ENCODE results near the gene FADS3. TPM values are rescaled to one million over a fixed set of nuclear protein-coding genes. Genes with fewer than 3 reads are reported as not detected.

The FADS3 gene
- total RNA-seq, 1 donor from 2014 or later: 13.5 TPM

DNA sequence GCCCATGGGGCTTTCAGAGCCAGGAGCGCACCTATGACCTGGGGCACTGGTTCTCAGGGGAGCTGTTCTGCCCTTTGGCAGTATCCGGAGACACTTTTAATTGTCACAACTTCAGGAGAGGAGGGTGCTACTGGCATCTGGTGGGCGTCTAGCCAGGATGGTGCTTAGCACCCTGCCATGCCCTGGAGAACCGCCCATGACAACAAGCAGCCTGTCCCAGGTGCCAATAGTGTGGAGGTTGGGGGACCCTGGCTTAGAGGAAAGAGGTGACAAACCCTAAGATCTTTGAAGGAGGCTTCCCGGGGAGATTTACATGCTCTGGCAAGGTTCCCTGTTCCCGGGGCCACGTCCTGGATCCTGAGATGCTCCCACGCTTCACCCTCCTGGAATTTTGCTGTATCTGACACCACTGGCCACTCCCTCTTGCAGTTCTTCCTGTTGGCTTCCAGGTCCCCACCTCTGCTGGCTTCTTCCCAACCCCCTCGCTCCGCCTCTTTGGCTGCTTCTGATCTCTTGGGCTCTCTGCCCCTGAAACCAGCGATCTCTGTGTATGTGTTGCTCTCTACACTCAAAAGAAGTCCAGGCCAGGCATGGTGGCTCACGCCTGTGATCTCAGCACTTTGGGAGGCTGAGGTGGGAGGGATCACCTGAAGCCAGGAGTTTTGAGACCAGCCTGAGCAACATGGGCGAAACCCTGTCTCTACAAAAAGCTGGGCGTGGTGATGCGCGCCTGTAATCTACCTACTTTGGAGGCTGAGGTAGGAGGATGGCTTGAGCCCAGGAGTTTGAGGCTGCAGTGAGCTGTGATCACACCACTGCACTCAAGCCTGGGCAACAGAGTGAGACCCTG, 31.1 kb downstream of the FADS3 start:
- no peak overlapping the region for H3K27ac Mint-ChIP-seq
- peaks cover 50% of the 10 kb centered on the region for H3K36me3 Mint-ChIP-seq (ENCODE audit: low read depth)
- no peak overlapping the region for H3K4me3 Mint-ChIP-seq
- H3K27me3 Mint-ChIP-seq: no peaks in the 10 kb centered on the region
- no peaks in the 10 kb centered on the region for H3K4me1 Mint-ChIP-seq
- H3K9me3 Mint-ChIP-seq: no peaks in the 10 kb centered on the region
- no peak for DNase-seq
- intact Hi-C loops (cut with micrococcal nuclease): no loop called here

DNA sequence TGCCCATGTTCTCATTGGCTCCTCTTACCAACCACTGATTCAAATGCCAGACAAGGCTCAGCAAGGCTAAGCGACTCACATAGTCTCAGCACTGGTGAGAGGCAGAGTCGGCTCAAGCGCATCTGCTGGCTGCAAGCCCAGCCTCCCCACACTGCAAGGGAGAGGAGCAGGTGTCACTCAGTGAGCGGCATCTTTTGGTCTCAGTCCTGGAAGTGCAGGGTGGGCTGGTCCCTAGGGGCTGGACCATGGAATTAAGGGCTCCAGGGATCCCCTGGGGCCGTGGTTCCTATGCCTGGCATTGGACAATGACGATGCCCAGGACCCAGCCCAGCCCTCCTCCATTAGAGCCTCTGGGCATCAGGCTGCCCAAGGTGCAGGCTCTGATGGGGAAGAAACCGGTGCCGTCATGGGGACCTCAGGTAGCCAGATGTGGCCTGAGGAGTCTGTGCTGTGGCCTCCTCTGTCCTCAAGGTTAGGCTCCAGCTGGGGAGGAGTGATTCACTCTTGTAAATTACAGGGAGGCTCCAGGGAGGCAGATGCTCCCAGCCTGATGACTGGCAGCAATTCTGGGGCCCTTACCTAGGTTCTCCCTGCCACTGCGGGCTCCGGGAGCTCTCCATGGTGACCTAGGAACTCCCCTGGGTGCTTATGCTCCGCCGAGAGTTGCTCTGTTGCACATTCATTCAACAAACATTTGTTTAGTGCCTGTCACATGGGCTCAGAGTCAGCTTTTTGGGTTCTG, 35.2 kb downstream of the FADS3 start:
- H3K27ac Mint-ChIP-seq: no peak overlapping the region
- no peaks in the 10 kb centered on the region for H3K9me3 Mint-ChIP-seq
- H3K27me3 Mint-ChIP-seq: no peaks in the 10 kb centered on the region
- intact Hi-C loops (cut with micrococcal nuclease): no loop called here
- H3K36me3 Mint-ChIP-seq (ENCODE audit: low read depth): peaks cover 47% of the 10 kb centered on the region
- DNase-seq: no peak
- H3K4me1 Mint-ChIP-seq: no peaks in the 10 kb centered on the region
- H3K4me3 Mint-ChIP-seq: no peak overlapping the region

DNA sequence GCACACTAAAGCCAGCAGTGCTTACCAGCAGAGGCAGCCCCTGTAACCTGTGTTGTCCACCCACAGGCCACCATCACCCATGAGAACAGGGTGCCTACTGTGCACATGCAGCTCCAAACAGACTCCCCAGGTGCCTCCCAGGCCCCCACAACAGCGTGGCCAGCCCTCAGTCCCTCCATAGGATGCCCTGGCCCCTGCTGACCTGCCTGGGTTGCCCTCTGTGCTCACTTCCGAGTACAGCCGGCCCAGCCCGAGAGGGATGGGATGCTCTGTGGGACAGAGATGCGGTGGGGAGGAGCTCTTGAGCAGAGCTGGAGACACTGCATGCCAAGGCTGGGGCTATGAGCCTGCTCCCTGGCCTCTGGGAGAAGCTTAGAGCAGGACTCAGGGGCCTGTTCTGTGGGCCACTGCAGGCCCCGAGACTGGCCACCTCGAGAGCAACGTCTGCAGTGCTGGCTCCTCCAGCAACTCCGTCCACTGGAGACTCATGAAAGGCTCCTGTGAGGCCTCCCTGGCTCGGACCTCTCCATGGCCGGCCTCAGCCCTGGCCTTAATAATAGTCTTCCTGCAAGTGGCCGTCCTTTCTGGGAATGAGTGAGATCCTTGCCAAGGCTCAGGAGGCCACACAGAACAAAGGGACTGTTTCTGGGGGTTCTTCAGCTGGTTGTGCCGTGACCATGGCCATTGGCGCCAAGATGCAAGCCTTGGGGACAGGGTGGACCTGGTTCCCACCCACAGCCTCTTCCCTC, 36.2 kb downstream of the FADS3 start:
- Mint-ChIP-seq H3K4me3 (no peak overlapping the region), H3K9me3 (no peaks in the 10 kb centered on the region), H3K36me3 (ENCODE audit: low read depth) (peaks cover 46% of the 10 kb centered on the region), H3K4me1 (no peaks in the 10 kb centered on the region), H3K27me3 (no peaks in the 10 kb centered on the region), H3K27ac (no peak overlapping the region)
- no peak for DNase-seq
- intact Hi-C loops (cut with micrococcal nuclease): no loop called here

DNA sequence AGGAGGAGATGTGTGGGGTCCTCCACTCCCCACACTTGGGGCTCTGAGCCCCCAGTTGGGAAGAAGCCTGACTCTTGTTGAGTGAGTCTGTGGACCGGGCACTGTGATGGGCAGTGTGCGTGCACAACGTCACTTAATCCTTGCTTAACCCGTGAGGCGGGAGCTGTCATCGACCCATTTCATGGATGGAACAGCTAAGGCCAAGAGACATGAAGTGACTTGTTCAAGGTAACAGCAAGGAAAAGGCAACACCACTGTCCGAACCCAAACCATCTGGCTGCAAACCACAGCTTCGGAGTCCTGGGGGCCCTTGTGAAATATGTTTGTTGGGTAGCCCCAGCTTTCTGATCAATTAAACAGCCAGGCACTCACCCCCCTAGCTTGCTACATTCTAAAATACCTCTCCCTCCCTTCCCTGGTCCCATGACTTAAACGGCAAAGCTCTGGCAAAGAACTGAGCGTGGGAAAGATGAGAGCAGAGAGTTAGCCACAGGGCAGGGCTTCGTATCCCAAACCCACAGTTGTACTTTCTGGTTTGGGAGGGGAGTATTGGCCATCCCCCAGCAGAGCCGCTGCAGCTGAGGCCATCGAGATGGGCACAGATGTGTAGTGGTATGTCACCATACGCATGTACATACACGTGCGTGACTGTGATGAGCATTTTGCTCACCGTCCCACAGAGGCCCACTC, 37.0 kb downstream of the FADS3 start:
- H3K4me1 Mint-ChIP-seq: no peaks in the 10 kb centered on the region
- intact Hi-C loops (cut with micrococcal nuclease): no loop called here
- no peaks in the 10 kb centered on the region for H3K9me3 Mint-ChIP-seq
- no peak overlapping the region for H3K27ac Mint-ChIP-seq
- peaks cover 45% of the 10 kb centered on the region for H3K36me3 Mint-ChIP-seq (ENCODE audit: low read depth)
- no peak for DNase-seq
- no peak overlapping the region for H3K4me3 Mint-ChIP-seq
- no peaks in the 10 kb centered on the region for H3K27me3 Mint-ChIP-seq

DNA sequence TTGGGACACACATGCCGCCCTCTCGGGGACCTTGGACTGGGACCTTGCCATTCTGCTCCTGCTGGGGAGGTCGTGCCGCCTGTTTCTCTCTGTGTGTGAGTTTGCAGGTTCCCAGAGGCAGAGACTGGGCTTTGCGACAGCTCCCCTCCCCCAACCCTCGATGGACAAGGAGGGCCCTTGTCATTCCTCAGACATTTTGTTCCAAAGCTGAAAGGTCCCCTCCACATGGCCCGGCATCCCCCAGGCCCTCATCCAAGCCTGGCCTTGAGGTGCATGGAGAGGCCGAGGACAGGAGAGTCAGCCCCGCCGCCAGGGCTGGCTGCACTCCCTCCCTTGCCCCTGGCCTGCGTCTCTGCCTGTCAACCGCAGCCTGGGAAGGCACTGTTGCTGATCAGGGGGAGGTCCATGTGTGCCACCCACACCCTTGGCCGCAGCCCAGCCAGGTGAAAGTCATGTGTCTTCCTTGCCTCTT, 37.6 kb downstream of the FADS3 start:
- Mint-ChIP-seq H3K4me1 (no peaks in the 10 kb centered on the region), H3K27me3 (no peaks in the 10 kb centered on the region), H3K27ac (no peak overlapping the region), H3K4me3 (no peak overlapping the region), H3K9me3 (no peaks in the 10 kb centered on the region), H3K36me3 (ENCODE audit: low read depth) (peaks cover 39% of the 10 kb centered on the region)
- intact Hi-C loops (cut with micrococcal nuclease): no loop called here
- no peak for DNase-seq

DNA sequence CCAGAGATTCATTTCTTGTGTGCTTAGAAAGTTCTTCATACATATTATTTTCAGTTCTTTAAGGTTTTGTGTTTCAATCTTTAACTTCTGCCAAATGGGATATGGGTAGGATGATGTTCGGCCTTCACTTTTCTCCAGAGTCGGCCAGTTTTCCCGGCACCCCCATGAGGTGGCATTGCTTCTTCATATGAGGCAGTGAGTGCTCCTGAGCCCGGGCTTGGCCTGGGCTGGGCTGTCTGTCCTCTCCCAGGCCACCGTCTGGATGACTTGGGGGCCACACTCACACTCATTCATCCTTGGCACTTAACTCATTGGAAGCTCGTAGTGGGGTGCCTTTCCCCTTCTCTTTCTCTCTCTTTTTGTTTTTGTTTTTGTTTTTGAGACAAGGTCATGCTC, 39.4 kb downstream of the FADS3 start:
- Mint-ChIP-seq H3K36me3 (ENCODE audit: low read depth) (peaks cover 55% of the 10 kb centered on the region), H3K27me3 (no peaks in the 10 kb centered on the region), H3K27ac (no peak overlapping the region), H3K9me3 (no peaks in the 10 kb centered on the region), H3K4me3 (no peak overlapping the region), H3K4me1 (no peaks in the 10 kb centered on the region)
- intact Hi-C loops (cut with micrococcal nuclease): no loop called here
- no peak for DNase-seq

DNA sequence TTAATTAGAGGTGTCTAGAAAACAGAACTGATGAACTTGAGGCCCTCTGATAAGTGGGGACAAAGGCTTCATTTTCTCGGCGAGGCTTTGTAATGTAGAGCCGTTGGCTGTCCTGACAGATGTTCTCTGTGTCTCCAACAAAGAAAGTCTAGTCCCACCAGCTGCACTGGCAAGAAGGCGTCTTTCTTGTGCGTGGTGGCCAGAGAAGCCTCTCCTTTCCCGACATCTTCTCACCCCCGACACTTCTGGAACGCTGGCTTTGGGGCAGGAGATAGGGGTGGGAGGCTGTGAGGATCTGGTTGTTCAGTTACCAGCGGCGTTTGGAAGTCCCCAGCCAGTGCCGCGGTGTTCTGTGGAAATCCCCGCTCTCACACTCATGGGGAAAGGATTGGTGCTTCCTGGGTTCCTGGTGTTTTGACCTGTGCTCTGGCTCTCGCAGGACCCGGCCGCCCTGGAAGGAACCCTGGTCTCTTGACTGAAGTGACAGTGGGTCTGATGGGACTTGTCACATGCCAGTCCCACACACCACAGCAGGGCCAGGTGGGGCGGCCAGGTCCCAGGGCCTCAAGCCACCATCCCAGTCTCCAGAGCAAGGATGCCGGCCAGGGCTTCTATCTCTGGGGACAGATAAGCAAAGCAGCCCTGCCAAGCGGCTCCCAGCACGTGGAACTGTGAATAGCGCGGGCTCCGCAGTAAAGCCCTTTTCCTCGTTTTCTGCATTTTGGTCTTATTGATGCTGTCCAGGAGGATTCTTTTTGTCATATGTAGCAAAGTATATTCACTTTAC, 40.0 kb downstream of the FADS3 start:
- Mint-ChIP-seq H3K27me3 (no peaks in the 10 kb centered on the region), H3K4me1 (no peaks in the 10 kb centered on the region), H3K4me3 (no peak overlapping the region), H3K36me3 (ENCODE audit: low read depth) (peaks cover 56% of the 10 kb centered on the region), H3K27ac (no peak overlapping the region), H3K9me3 (no peaks in the 10 kb centered on the region)
- DNase-seq: no peak
- intact Hi-C loops (cut with micrococcal nuclease): no loop called here

DNA sequence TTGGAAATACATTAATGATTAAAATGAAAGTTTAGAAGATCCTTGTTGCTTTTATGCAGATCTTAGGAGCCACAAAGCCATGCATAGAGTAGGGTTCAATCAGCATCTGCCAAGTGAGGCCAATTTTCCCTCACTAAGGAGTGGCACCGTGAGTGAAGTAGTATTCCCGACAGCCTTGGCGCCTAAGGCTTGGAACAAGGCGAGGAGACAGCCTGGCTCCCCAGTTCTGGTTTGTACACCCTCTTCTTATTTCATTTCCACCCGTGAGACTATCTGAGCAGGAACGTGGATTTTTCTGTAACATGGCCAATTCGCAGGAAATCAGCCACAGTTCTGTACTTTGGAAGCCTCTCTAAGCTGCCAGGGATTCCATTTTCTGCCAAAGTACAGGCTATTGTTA, 40.7 kb downstream of the FADS3 start:
- H3K27ac Mint-ChIP-seq: no peak overlapping the region
- no peaks in the 10 kb centered on the region for H3K9me3 Mint-ChIP-seq
- DNase-seq: no peak
- intact Hi-C loops (cut with micrococcal nuclease): no loop called here
- no peaks in the 10 kb centered on the region for H3K27me3 Mint-ChIP-seq
- H3K4me1 Mint-ChIP-seq: no peaks in the 10 kb centered on the region
- no peak overlapping the region for H3K4me3 Mint-ChIP-seq
- peaks cover 61% of the 10 kb centered on the region for H3K36me3 Mint-ChIP-seq (ENCODE audit: low read depth)

DNA sequence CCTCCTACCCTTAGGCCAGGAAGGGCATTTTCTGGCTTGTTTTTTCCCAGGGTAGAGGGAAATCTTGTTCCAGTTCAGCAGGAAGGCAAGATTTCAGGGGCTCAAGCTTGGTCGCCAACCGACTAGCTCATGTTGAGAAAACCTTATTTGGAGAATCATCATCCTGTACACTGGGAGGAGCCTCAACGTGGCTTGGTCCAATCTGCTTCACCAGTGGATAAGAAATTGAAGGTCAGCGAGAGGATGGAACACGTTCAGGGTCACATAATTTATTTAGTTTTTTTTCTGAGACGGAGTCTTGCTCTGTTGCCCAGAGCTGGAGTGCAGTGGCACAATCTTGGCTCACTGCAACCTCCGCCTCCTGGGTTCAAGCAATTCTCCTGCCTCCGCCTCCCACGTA, 42.7 kb downstream of the FADS3 start:
- intact Hi-C loops (cut with micrococcal nuclease): no loop called here
- peak overlapping the region; percentile 48 for H3K27ac Mint-ChIP-seq

DNA sequence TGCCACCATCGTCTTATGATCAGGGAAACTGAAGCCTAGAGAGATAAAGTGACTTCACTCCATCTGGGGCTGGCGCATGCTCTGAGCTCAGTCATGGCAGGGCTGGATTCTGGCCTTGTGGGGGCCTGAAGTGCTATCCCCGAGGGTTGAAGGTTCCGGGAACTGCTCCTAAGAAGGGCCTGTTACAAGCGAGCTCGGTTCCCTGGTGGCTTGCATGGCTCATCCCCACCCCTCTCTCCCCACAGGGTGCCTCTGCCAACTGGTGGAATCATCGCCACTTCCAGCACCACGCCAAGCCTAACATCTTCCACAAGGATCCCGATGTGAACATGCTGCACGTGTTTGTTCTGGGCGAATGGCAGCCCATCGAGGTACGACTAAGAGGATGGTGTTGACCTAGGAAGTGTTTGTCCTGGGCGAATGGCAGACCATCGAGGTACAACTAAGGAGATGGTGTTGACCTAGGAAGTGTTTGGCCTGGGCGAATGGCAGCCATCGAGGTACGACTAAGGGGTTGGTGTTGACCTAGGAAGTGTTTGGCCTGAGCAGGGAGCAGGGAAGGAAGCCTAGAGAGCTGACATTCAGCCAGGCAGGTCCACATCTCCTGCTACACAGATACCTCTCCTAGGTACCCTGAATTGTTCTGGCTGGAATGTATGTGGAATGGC, 43.3 kb downstream of the FADS3 start:
- Mint-ChIP-seq H3K27me3 (no peaks in the 10 kb centered on the region), H3K27ac (peak overlapping the region; percentile 45), H3K9me3 (no peaks in the 10 kb centered on the region), H3K4me1 (no peaks in the 10 kb centered on the region), H3K4me3 (no peak overlapping the region), H3K36me3 (ENCODE audit: low read depth) (peaks cover 59% of the 10 kb centered on the region)
- no peak for DNase-seq
- intact Hi-C loops (cut with micrococcal nuclease): no loop called here

More for the DNA sequence above, 42.7 kb downstream of the FADS3 start:
- H3K27me3 Mint-ChIP-seq: no peaks in the 10 kb centered on the region
- H3K36me3 Mint-ChIP-seq (ENCODE audit: low read depth): peaks cover 62% of the 10 kb centered on the region
- no peaks in the 10 kb centered on the region for H3K9me3 Mint-ChIP-seq
- H3K4me1 Mint-ChIP-seq: no peaks in the 10 kb centered on the region
- no peak overlapping the region for H3K4me3 Mint-ChIP-seq
- no peak for DNase-seq

DNA sequence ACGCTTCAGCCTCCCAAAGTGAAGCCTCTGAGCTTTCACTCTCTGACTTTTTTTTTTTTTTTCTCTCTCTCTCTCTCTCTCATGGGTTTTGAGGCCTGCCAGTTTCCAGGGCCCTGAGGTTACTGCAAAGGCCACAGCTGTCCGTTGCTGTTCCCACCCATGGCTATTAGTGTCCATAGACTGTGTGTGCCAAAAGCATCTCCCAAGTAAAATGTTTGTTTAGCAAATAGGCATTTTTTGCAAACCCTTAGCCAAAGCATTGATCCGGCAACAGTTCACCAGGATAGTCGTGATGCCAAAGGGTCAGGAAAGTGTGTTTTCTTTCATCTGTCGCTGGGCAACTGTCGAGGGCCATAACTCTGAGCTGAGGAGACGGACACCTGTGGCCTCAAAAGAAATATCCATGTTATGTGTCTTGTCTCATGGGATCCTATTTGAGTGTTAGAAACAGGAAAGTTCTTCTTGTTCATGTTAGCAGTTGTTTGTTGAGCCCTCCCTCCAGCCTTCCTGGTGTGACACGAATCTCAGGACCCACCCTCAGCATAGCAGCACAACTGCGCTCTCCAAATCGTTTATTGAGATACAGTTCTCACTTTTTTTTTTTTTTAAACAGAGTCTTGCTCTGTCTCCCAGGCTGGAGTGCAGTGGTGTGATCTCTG, 44.9 kb downstream of the FADS3 start:
- intact Hi-C loops (cut with micrococcal nuclease): no loop called here
- peak overlapping the region; percentile 34 for H3K27ac Mint-ChIP-seq
- H3K27me3 Mint-ChIP-seq: no peaks in the 10 kb centered on the region

DNA sequence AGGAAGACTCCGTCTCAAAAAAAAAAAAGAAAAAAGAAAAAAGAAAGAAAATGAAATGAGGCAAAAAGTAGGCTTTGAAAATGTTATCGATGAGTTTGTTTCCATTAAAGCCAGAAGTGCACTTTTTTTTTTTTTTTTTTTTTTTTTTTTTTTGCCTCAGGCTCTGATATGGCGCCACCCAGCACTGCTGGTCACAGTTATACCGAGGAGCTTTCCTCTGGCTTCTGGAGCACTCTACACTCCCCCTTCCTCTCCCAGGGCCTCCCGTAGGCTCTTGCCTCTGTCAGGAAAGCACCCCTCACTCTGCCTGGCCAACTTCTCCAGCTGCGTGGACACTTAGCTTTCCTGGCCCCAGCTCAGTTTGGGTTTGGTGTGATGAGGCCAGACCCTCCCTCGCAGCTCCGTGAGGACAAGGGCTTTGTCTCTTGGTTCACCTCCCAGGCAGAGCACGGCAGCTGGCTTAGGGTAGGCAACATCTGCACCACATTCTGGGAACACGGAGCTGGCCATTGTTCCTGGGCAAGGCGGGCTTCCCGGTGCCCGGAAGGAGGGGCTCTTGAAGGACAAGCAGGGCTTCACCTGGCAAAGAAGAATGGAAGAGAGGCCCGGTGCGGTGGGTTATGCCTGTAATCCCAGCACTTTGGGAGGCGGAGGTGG, 46.3 kb downstream of the FADS3 start:
- no peak for DNase-seq
- H3K27ac Mint-ChIP-seq: no peak overlapping the region
- no peaks in the 10 kb centered on the region for H3K9me3 Mint-ChIP-seq
- no peak overlapping the region for H3K4me3 Mint-ChIP-seq
- peaks cover 65% of the 10 kb centered on the region for H3K36me3 Mint-ChIP-seq (ENCODE audit: low read depth)
- intact Hi-C loops (cut with micrococcal nuclease): no loop called here
- H3K27me3 Mint-ChIP-seq: no peaks in the 10 kb centered on the region
- H3K4me1 Mint-ChIP-seq: peaks cover 7% of the 10 kb centered on the region

More for the DNA sequence above, 44.9 kb downstream of the FADS3 start:
- H3K36me3 Mint-ChIP-seq (ENCODE audit: low read depth): peaks cover 62% of the 10 kb centered on the region
- no peak for DNase-seq
- peaks cover 2% of the 10 kb centered on the region for H3K4me1 Mint-ChIP-seq
- H3K4me3 Mint-ChIP-seq: no peak overlapping the region
- H3K9me3 Mint-ChIP-seq: no peaks in the 10 kb centered on the region
